ENCODE data around the gene REEP3. TPM values are rescaled to one million over a fixed set of nuclear protein-coding genes. Genes with fewer than 3 reads are reported as not detected.

REEP3 gene
- total and polyA plus RNA-seq, 2 of the 4 experiments (the other 2 are of a cell fraction): 11.7 to 28.9 TPM

DNA sequence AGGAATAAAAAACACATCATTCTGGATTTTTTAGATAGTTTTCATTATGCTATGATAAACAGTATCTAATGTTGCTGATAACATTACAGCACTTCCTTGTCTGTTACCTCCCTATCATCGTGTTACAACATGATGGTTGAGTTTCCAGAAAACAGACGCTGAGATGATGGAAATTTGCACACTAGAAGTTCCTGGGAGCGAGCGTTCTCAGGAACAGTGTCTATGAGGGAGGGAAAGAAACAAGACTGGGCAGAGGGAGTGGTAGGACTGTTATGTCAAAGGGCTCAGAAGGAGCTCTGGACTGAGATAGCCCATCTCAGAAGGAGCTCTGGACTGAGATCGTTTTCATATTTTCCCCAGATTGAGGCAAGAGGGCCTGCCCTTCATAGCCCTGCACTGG is 121.6 kb downstream of the REEP3 start:
- Histone ChIP-seq H3K36me3 (ENCODE audit: control insufficient read depth, insufficient read depth, low read length) (no peaks in the 10 kb centered on the region), H2BK20ac (ENCODE audit: low read depth, low read length) (no peak overlapping the region), H3K56ac (ENCODE audit: extremely low read depth, insufficient read depth, low read length) (no peak overlapping the region), H3K14ac (replicated peaks; ENCODE audit: low read depth, low read length) (no peak overlapping the region), H4K5ac (ENCODE audit: low read depth, low read length) (no peak overlapping the region), H2BK5ac (ENCODE audit: low read depth, low read length, poor library complexity, severe bottlenecking) (no peak overlapping the region), H2BK120ac (ENCODE audit: low read depth, low read length) (no peak overlapping the region), H3K4ac (ENCODE audit: low read depth, low read length) (no peak overlapping the region), H4K8ac (ENCODE audit: low read depth in 2 of 2, low read length in 2 of 2) (no peak overlapping the region), H2BK15ac (ENCODE audit: low read depth, low read length) (no peak overlapping the region), H3K4me1 (ENCODE audit: control insufficient read depth, insufficient read depth, low read length) (peaks cover 2% of the 10 kb centered on the region; the same call in 1 of the 2 replicates), H3K9me1 (ENCODE audit: insufficient read depth, low read length) (no peaks in the 10 kb centered on the region), H4K20me1 (ENCODE audit: insufficient read depth, low read length) (no peaks in the 10 kb centered on the region), H3K4me2 (ENCODE audit: low read depth, low read length) (no peak overlapping the region), H3K27me3 (ENCODE audit: control insufficient read depth, insufficient read depth, low read length) (no peaks in the 10 kb centered on the region), H3K9ac (ENCODE audit: low read depth, low read length) (no peak overlapping the region), H3K23ac (ENCODE audit: low read depth, low read length) (no peak overlapping the region), H2AFZ (replicated peaks; ENCODE audit: low read length, poor library complexity) (no peak overlapping the region), H3K4me3 (ENCODE audit: insufficient read depth, low read depth, low read length) (no peak overlapping the region), H4K91ac (ENCODE audit: insufficient read depth, low read depth, low read length) (no peak overlapping the region), H2AK5ac (ENCODE audit: low read depth, low read length) (no peak overlapping the region), H3K27ac (ENCODE audit: insufficient read depth, low read length) (no peak overlapping the region), H3K18ac (ENCODE audit: low read depth, low read length) (no peak overlapping the region), H2AK9ac (replicated peaks; ENCODE audit: low read depth, low read length, poor library complexity) (no peak overlapping the region), H3K79me1 (ENCODE audit: low read depth in 1 of 2, low read length in 2 of 2) (no peaks in the 10 kb centered on the region), H3K9me3 (ENCODE audit: control insufficient read depth, insufficient read depth, low read length) (no peaks in the 10 kb centered on the region)
- BruUV-seq (replicated peaks): no TSS peak
- ATAC-seq (ENCODE audit: low read depth): no peak
- in situ Hi-C loops (cut with MboI; ENCODE audit: low sequenced_read_pairs) (no loop called here), dilution Hi-C loops (cut with HindIII; ENCODE audit: low sequenced_read_pairs, unreplicated experiment) (no loop called here), intact Hi-C loops (cut with micrococcal nuclease) (no loop called here)
- 90% methylated on average over 2 of the region's 5 CpGs; no CpG with 5 or more reads in 1 of the 2 experiments for WGBS, 2 experiments (ENCODE audit: extremely low coverage in 2 of 2, insufficient read length in 1 of 2)
- DNase-seq: no peak
- ChIA-PET CTCF (interaction anchor here (1.4 kb wide), 1 partner anchor 77 kb away, joined by 5 read pairs; no protein-coding TSS in a partner anchor), POLR2A (ENCODE audit: unreplicated experiment) (no interaction called here)
- TF ChIP-seq NFE2L2 (IDR thresholded peaks at IDR 0.05; ENCODE audit: low read depth, low read length) (no peak), SMC3 (IDR thresholded peaks at IDR 0.05; ENCODE audit: low read depth, low read length) (no peak)
- TF ChIP-seq, protein P1, sequence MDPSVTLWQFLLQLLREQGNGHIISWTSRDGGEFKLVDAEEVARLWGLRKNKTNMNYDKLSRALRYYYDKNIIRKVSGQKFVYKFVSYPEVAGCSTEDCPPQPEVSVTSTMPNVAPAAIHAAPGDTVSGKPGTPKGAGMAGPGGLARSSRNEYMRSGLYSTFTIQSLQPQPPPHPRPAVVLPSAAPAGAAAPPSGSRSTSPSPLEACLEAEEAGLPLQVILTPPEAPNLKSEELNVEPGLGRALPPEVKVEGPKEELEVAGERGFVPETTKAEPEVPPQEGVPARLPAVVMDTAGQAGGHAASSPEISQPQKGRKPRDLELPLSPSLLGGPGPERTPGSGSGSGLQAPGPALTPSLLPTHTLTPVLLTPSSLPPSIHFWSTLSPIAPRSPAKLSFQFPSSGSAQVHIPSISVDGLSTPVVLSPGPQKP (IDR thresholded peaks at IDR 0.05; ENCODE audit: borderline replicate concordance, low read depth, low read length): no peak

Measured in IMR-90 (cell line).